HL-60 (cell line): ENCODE data around the gene RAB31.

Experiments
- DNase-seq, 2 experiments: peaks; one replicate each; pipeline ENCODE4 v3.0.0-alpha.2; 2010 to 2020; ENCODE audit warnings: low read depth in 1 of 2, low spot score in 1 of 2
- H3K27ac ChIP-seq: fragments of 250-450 bp; sonication (Bioruptor Pico); replicated peaks from 2 replicates; pipeline ENCODE4 v1.5.1; 2020; ENCODE audit warnings: mild to moderate bottlenecking, moderate library complexity
- H3K27me3 ChIP-seq: fragments of 250-450 bp; sonication (Bioruptor Pico); 2 replicates; pipeline ENCODE4 v1.5.1; 2021; ENCODE audit warnings: mild to moderate bottlenecking, moderate library complexity; ENCODE audit not compliant: insufficient read depth, poor library complexity, severe bottlenecking
- H3K4me3 ChIP-seq: replicated peaks from 2 replicates; pipeline ENCODE4 v1.5.1; 2011; ENCODE audit warnings: mild to moderate bottlenecking, control low read depth, low read length; ENCODE audit not compliant: insufficient read depth
- CTCF ChIP-seq: IDR thresholded peaks from one replicate; pipeline ENCODE4 v1.5.1; 2011; ENCODE audit warnings: low read length, control low read depth, inconsistent platforms; ENCODE audit not compliant: insufficient read depth
- GABPA ChIP-seq: IDR thresholded peaks from 2 replicates; pipeline ENCODE4 v1.6.1; 2012; ENCODE audit warnings: low read depth
- POLR2AphosphoS5 ChIP-seq: IDR thresholded peaks from 2 replicates; pipeline ENCODE4 v1.6.1; 2012; ENCODE audit warnings: low read depth
- REST ChIP-seq: IDR thresholded peaks from 2 replicates; pipeline ENCODE4 v1.6.1; 2012; ENCODE audit warnings: low read depth; ENCODE audit not compliant: insufficient replicate concordance
- SPI1 ChIP-seq: IDR thresholded peaks from 2 replicates; pipeline ENCODE4 v1.6.1; 2012; ENCODE audit warnings: low read depth, mild to moderate bottlenecking, borderline replicate concordance

Gene RAB31

GRCh38 chr18:9822587-9823185 is 114.6 kb downstream of the RAB31 start:
- no peak for DNase-seq
- Histone ChIP-seq H3K4me3 (no peak overlapping the region), H3K27me3 (no peaks in the 10 kb centered on the region), H3K27ac (no peak overlapping the region)
- no peak for TF ChIP-seq SPI1
- no peak for TF ChIP-seq GABPA
- no peak for TF ChIP-seq CTCF
- no peak for TF ChIP-seq POLR2AphosphoS5
- TF ChIP-seq REST = no peak

- Histone ChIP-seq H3K27me3 (no peaks in the 10 kb centered on the region), H3K4me3 (no peak overlapping the region), H3K27ac (peak overlapping the region; percentile 81)
- TF ChIP-seq POLR2AphosphoS5 (no peak), CTCF (no peak), SPI1 (no peak), GABPA (no peak), REST (no peak)
- DNase-seq = no peak
These were observed 115.8 kb downstream of the RAB31 start for GRCh38 chr18:9823805-9824473.

GRCh38 chr18:9824474-9824832 is 116.4 kb downstream of the RAB31 start:
- Histone ChIP-seq H3K27ac (peak overlapping the region; percentile 81), H3K4me3 (no peak overlapping the region), H3K27me3 (no peaks in the 10 kb centered on the region)
- TF ChIP-seq REST (no peak), SPI1 (no peak), GABPA (no peak), POLR2AphosphoS5 (no peak), CTCF (no peak)
- DNase-seq = no peak
